H9 (cell line): ENCODE measurements around the gene ZCCHC17. TPM values are rescaled to one million over a fixed set of nuclear protein-coding genes. Genes with fewer than 3 reads are reported as not detected.

Source experiments
- DNase-seq: peaks from one replicate; pipeline ENCODE4 v3.0.0-alpha.2; 2017
- H2AFZ ChIP-seq: one replicate; pipeline ENCODE4 v1.6.1; 2013; ENCODE audit warnings: mild to moderate bottlenecking, low read length, control low read depth, moderate library complexity
- H2AK5ac ChIP-seq: 2 replicates; pipeline ENCODE4 v1.6.1; 2013; ENCODE audit warnings: low read length, control low read depth, mixed read lengths; ENCODE audit not compliant: insufficient read length
- H2BK120ac ChIP-seq: one replicate; pipeline ENCODE4 v1.6.1; 2013; ENCODE audit warnings: low read depth, mild to moderate bottlenecking, low read length, control low read depth, inconsistent platforms; ENCODE audit not compliant: poor library complexity, severe bottlenecking
- H2BK12ac ChIP-seq: 2 replicates; pipeline ENCODE4 v1.6.1; 2013; ENCODE audit warnings: low read length, control low read depth, mixed read lengths, low read depth; ENCODE audit not compliant: insufficient read length
- H2BK15ac ChIP-seq: 2 replicates; pipeline ENCODE4 v1.6.1; 2013; ENCODE audit warnings: low read depth, low read length, control low read depth
- H2BK20ac ChIP-seq: one replicate; pipeline ENCODE4 v1.6.1; 2013; ENCODE audit warnings: low read depth, mild to moderate bottlenecking, low read length, control low read depth, inconsistent platforms; ENCODE audit not compliant: poor library complexity, severe bottlenecking
- H2BK5ac ChIP-seq: 2 replicates; pipeline ENCODE4 v1.6.1; 2013; ENCODE audit warnings: low read length, control low read depth, mixed read lengths; ENCODE audit not compliant: insufficient read length
- H3K14ac ChIP-seq: 2 replicates; pipeline ENCODE4 v1.6.1; 2013; ENCODE audit warnings: low read length, control low read depth; ENCODE audit not compliant: insufficient read depth
- H3K18ac ChIP-seq: 2 replicates; pipeline ENCODE4 v1.6.1; 2013; ENCODE audit warnings: low read depth, mild to moderate bottlenecking, mixed read lengths, low read length, control low read depth; ENCODE audit not compliant: insufficient read length
- H3K23ac ChIP-seq: 2 replicates; pipeline ENCODE4 v1.6.1; 2013; ENCODE audit warnings: low read length, control low read depth, mixed read lengths, low read depth; ENCODE audit not compliant: insufficient read length
- H3K23me2 ChIP-seq: 2 replicates; pipeline ENCODE4 v1.6.1; 2013; ENCODE audit warnings: low read depth, mild to moderate bottlenecking, mixed read lengths, low read length, control low read depth; ENCODE audit not compliant: insufficient read length, poor library complexity, severe bottlenecking
- H3K27ac ChIP-seq: 2 replicates; pipeline ENCODE4 v1.5.1; 2013; ENCODE audit warnings: low read length, control low read depth, mixed read lengths, low read depth; ENCODE audit not compliant: insufficient read length
- H3K27me3 ChIP-seq: 2 replicates; pipeline ENCODE4 v1.6.1; 2013; ENCODE audit warnings: low read length, control low read depth, inconsistent platforms; ENCODE audit not compliant: insufficient read depth
- H3K4ac ChIP-seq: 2 replicates; pipeline ENCODE4 v1.6.1; 2013; ENCODE audit warnings: low read depth, mild to moderate bottlenecking, control low read depth, inconsistent platforms, low read length, moderate library complexity
- H3K4me1 ChIP-seq: 2 replicates; pipeline ENCODE4 v1.6.1; 2013; ENCODE audit warnings: low read length, control low read depth, inconsistent platforms; ENCODE audit not compliant: insufficient read depth
- H3K4me2 ChIP-seq: 2 replicates; pipeline ENCODE4 v1.6.1; 2013; ENCODE audit warnings: low read length, control low read depth, mixed read lengths; ENCODE audit not compliant: insufficient read length, insufficient read depth
- H3K56ac ChIP-seq: 2 replicates; pipeline ENCODE4 v1.6.1; 2013; ENCODE audit warnings: low read depth, mild to moderate bottlenecking, mixed read lengths, low read length, control low read depth; ENCODE audit not compliant: insufficient read length
- H3K79me1 ChIP-seq: 2 replicates; pipeline ENCODE4 v1.6.1; 2013; ENCODE audit warnings: low read depth, mild to moderate bottlenecking, moderate library complexity, low read length, control low read depth, inconsistent platforms; ENCODE audit not compliant: insufficient read depth, poor library complexity, severe bottlenecking
- H3K79me2 ChIP-seq: 2 replicates; pipeline ENCODE4 v1.6.1; 2013; ENCODE audit warnings: low read length, control low read depth, inconsistent platforms; ENCODE audit not compliant: insufficient read depth
- H3K9ac ChIP-seq: 2 replicates; pipeline ENCODE4 v1.6.1; 2013; ENCODE audit warnings: low read length, control low read depth, mixed read lengths; ENCODE audit not compliant: insufficient read length; ENCODE audit errors: extremely low read depth
- H3K9me3 ChIP-seq: one replicate; pipeline ENCODE4 v1.6.1; 2013; ENCODE audit warnings: low read depth, low read length, inconsistent platforms; ENCODE audit not compliant: control insufficient read depth
- H3T11ph ChIP-seq: one replicate; pipeline ENCODE4 v1.6.1; 2013; ENCODE audit warnings: mild to moderate bottlenecking, low read length, control low read depth, inconsistent platforms
- H4K20me1 ChIP-seq: one replicate; pipeline ENCODE4 v1.6.1; 2013; ENCODE audit not compliant: control insufficient read depth, insufficient read length, insufficient read depth
- H4K5ac ChIP-seq: 2 replicates; pipeline ENCODE4 v1.6.1; 2013; ENCODE audit warnings: low read depth, mild to moderate bottlenecking, mixed read lengths, low read length, control low read depth; ENCODE audit not compliant: insufficient read length
- H4K8ac ChIP-seq: replicated peaks from 2 replicates; pipeline ENCODE4 v1.6.1; 2013; ENCODE audit warnings: low read length, control low read depth, mixed read lengths, low read depth; ENCODE audit not compliant: insufficient read length
- H4K91ac ChIP-seq: 2 replicates; pipeline ENCODE4 v1.6.1; 2013; ENCODE audit warnings: low read depth, mild to moderate bottlenecking, moderate library complexity, mixed read lengths, low read length, control low read depth; ENCODE audit not compliant: insufficient read length
- H3K27ac Mint-ChIP-seq, 3 experiments: 2 replicates in 2 of 3; 3 replicates in 1 of 3; pipeline ENCODE4 v1.8.0; 2020 to 2021; ENCODE audit warnings: mixed read lengths in 3 of 3, mild to moderate bottlenecking in 1 of 3, moderate library complexity in 1 of 3
- H3K27me3 Mint-ChIP-seq: 2 replicates; pipeline ENCODE4 v1.8.0; 2021; ENCODE audit warnings: low read depth, mild to moderate bottlenecking, moderate library complexity, mixed read lengths
- H3K36me3 Mint-ChIP-seq, 3 experiments: 2 replicates in 2 of 3; 3 replicates in 1 of 3; pipeline ENCODE4 v1.8.0; 2020 to 2021; ENCODE audit warnings: low read depth in 3 of 3, mixed read lengths in 3 of 3; ENCODE audit not compliant: insufficient read depth in 1 of 3
- H3K4me1 Mint-ChIP-seq, 2 experiments: 2 replicates each; pipeline ENCODE4 v1.8.0; 2020; ENCODE audit warnings: mixed read lengths in 2 of 2
- H3K4me3 Mint-ChIP-seq, 2 experiments: 2 replicates in 1 of 2; 3 replicates in 1 of 2; pipeline ENCODE4 v1.8.0; 2020 to 2021; ENCODE audit warnings: mild to moderate bottlenecking in 2 of 2, mixed read lengths in 2 of 2, moderate library complexity in 1 of 2
- H3K9me3 Mint-ChIP-seq, 2 experiments: 2 replicates in 1 of 2; 3 replicates in 1 of 2; pipeline ENCODE4 v1.8.0; 2020; ENCODE audit warnings: mild to moderate bottlenecking in 2 of 2, mixed read lengths in 2 of 2, moderate library complexity in 1 of 2
- CTCF ChIP-seq: fragments of 200-600 bp; sonication (generic); conservative IDR thresholded peaks from 3 replicates; pipeline ENCODE4 v1.8.0; 2021; ENCODE audit warnings: antibody characterized with exemption, mild to moderate bottlenecking
- WGBS: extraction: QIAGEN DNeasy Blood & Tissue Kit; methylation state at CpG from one replicate; pipeline ENCODE4 v1.1.7; 2013; ENCODE audit warnings: missing lambda C conversion rate, low lambda C conversion rate, mixed read lengths; ENCODE audit not compliant: insufficient read length; ENCODE audit errors: extremely low coverage; 5-methylcytosine and 5-hydroxymethylcytosine counted together
- total RNA-seq: library from RNA; stranded (reverse); gene quantifications from 2 replicates; pipeline ENCODE4 v1.2.1, GENCODE V29; 2021

Gene ZCCHC17
- total RNA-seq, 1 experiment from 2014 or later = 50.4 TPM

DNA sequence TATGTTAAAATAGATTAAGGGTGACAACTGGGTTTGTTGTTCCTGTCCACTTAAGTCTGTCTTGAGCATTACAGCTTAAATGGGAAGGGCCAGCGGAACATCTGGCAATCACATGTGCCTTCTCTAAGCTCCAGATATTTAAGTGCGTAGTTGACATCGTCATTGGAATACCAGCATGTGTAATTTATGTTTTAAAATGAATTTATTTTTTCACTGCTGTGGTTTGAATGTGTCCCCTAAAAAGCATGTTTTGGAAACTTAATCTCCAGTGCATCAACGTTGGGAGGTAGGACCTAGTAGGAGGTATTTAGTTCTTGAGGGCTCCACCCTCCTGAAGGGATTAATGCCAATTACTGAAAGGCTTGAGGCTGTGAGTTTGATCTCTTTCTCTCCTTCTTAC lies 13.4 kb downstream of the ZCCHC17 start:
- H3K4me3 Mint-ChIP-seq = no peak overlapping the region
- Histone ChIP-seq H3K9me3 (no peaks in the 10 kb centered on the region), H4K8ac (no peak overlapping the region), H2BK20ac (no peak overlapping the region), H4K20me1 (no peaks in the 10 kb centered on the region), H3K27ac (no peak overlapping the region), H4K91ac (no peak overlapping the region), H3K79me1 (no peaks in the 10 kb centered on the region), H3T11ph (no peak overlapping the region), H2AK5ac (no peak overlapping the region), H2BK15ac (no peak overlapping the region), H3K14ac (no peak overlapping the region), H3K23ac (no peak overlapping the region), H2BK5ac (no peak overlapping the region), H3K79me2 (peaks cover 3% of the 10 kb centered on the region; the same call in 1 of the 2 replicates), H3K4me1 (no peaks in the 10 kb centered on the region; the same call in 1 of the 2 replicates), H3K56ac (no peak overlapping the region), H3K18ac (no peak overlapping the region), H3K23me2 (no peaks in the 10 kb centered on the region), H3K9ac (no peak overlapping the region), H3K4me2 (no peak overlapping the region), H4K5ac (no peak overlapping the region), H2AFZ (no peak overlapping the region), H2BK12ac (no peak overlapping the region), H2BK120ac (no peak overlapping the region), H3K27me3 (no peaks in the 10 kb centered on the region), H3K4ac (no peak overlapping the region)
- no peaks in the 10 kb centered on the region for H3K9me3 Mint-ChIP-seq
- H3K36me3 Mint-ChIP-seq = peaks cover 24 to 56% (median 32%) of the 10 kb centered on the region in 3 experiments
- no CpG with 5 or more reads among the region's 4 CpGs for WGBS
- peaks cover 0 to 8% of the 10 kb centered on the region in 2 experiments; a peak in 2 of 4 replicates for H3K4me1 Mint-ChIP-seq
- DNase-seq = no peak
- no peaks in the 10 kb centered on the region; the same call in 1 of the 2 replicates for H3K27me3 Mint-ChIP-seq
- no peak overlapping the region for H3K27ac Mint-ChIP-seq
- no peak for TF ChIP-seq CTCF
